A673 (cell line): ENCODE data around the gene GFOD2. TPM values are rescaled to one million over a fixed set of nuclear protein-coding genes. Genes with fewer than 3 reads are reported as not detected.
A peak's percentile ranks its signal among the peaks of the same experiment; 100 is the strongest.

ENCODE experiments used
- BruUV-seq: library from RNA; stranded (reverse); fragments of 400-500 nt; replicated peaks from 2 replicates; lab custom pipeline; 2021; lab: Mats Ljungman, UMichigan
- CTCF ChIA-PET: fragments of 300-600 bp; sonication (Branson Sonifier 250); formaldehyde crosslinking; loops from one replicate; lab custom pipeline; 2022; ENCODE audit warnings: antibody characterized with exemption; lab: Charles Lee
- POLR2A ChIA-PET: fragments of 300-600 bp; sonication (Branson Sonifier 250); formaldehyde crosslinking; loops from one replicate; lab custom pipeline; 2022; ENCODE audit warnings: antibody characterized with exemption; ENCODE audit not compliant: low non-redundant PET; lab: Charles Lee
- DNase-seq: peaks from one replicate; pipeline ENCODE4 v3.0.0-alpha.2; 2015; ENCODE audit warnings: low spot score
- H3K27ac ChIP-seq: fragments of 200-600 bp; sonication (generic); 2 replicates; pipeline ENCODE4 v1.5.1; 2016; ENCODE audit warnings: mixed run types, low read depth, mild to moderate bottlenecking, mixed read lengths, antibody characterized with exemption, low read length; ENCODE audit not compliant: poor library complexity, severe bottlenecking
- H3K27me3 ChIP-seq: fragments of 200-600 bp; sonication (generic); replicated peaks from 2 replicates; pipeline ENCODE4 v1.6.1; 2017; ENCODE audit warnings: mixed run types, low read depth, mild to moderate bottlenecking, mixed read lengths, antibody characterized with exemption, low read length; ENCODE audit not compliant: insufficient read depth, poor library complexity
- H3K36me3 ChIP-seq: fragments of 200-600 bp; sonication (generic); 2 replicates; pipeline ENCODE4 v1.6.1; 2016; ENCODE audit warnings: mixed run types, mild to moderate bottlenecking, mixed read lengths, antibody characterized with exemption, low read length; ENCODE audit not compliant: insufficient read depth, poor library complexity, severe bottlenecking
- H3K4me1 ChIP-seq: fragments of 200-600 bp; sonication (generic); 2 replicates; pipeline ENCODE4 v1.6.1; 2017; ENCODE audit warnings: mixed run types, mild to moderate bottlenecking, mixed read lengths, antibody characterized with exemption, low read length; ENCODE audit not compliant: insufficient read depth, poor library complexity, severe bottlenecking
- H3K4me3 ChIP-seq: fragments of 200-600 bp; sonication (generic); 2 replicates; pipeline ENCODE4 v1.5.1; 2016; ENCODE audit warnings: low read depth, mixed run types, mild to moderate bottlenecking, mixed read lengths, low read length; ENCODE audit not compliant: poor library complexity, severe bottlenecking
- H3K9me3 ChIP-seq: fragments of 200-600 bp; sonication (generic); 2 replicates; pipeline ENCODE4 v1.6.1; 2016; ENCODE audit warnings: mixed run types, low read depth, mild to moderate bottlenecking, mixed read lengths, antibody characterized with exemption, low read length; ENCODE audit not compliant: poor library complexity, severe bottlenecking
- EZH2 ChIP-seq: fragments of 200-600 bp; sonication (generic); IDR thresholded peaks from 2 replicates; pipeline ENCODE4 v1.6.1; 2017; ENCODE audit warnings: borderline replicate concordance, low read depth, mild to moderate bottlenecking, mixed read lengths, antibody characterized with exemption, low read length; ENCODE audit not compliant: poor library complexity, severe bottlenecking
- intact Hi-C: fragments of 100-400 bp; cut with micrococcal nuclease; formaldehyde crosslinking; loops from one replicate; pipeline ENCODE4 v1.10.0; 2022; ENCODE audit not compliant: unreplicated experiment
- total RNA-seq: library from RNA; stranded (reverse); gene quantifications from 2 replicates; pipeline ENCODE4 v1.2.3, GENCODE V29; 2021
- TF ChIP-seq, protein P1 (sequence below): fragments of 300-800, 200-600 bp; sonication (generic); conservative IDR thresholded peaks from 2 replicates; pipeline ENCODE4 v1.5.1; 2017; ENCODE audit warnings: low read depth, mild to moderate bottlenecking, antibody characterized with exemption, low read length, moderate library complexity, mixed read lengths

GFOD2 gene
- total RNA-seq, 1 experiment from 2014 or later: 22.6 TPM

DNA sequence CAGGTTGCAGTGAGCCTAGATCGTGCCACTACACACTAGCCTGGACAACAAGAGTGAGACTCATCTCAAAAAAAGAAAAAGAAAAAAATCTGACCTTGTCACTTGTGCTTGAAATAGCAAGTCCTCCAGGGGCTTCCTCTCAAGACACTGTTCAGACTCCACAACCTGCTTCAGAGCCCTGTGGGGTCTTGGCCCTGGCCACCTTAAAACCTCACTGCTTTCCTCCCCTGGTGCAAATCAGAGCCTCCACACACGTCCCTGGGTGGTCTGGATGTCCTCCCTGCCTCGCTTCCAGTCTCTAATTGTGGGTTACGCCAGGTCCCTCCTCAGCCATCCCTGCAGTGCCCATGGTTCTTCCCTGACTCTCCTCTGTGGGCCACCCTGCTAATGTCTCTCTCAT, 63.8 kb downstream of the GFOD2 start:
- DNase-seq: no peak
- CTCF ChIA-PET: no interaction called here
- BruUV-seq: no TSS peak
- H3K27me3 ChIP-seq: peaks cover 11% of the 10 kb centered on the region
- POLR2A ChIA-PET: no interaction called here
- peaks cover 6% of the 10 kb centered on the region for H3K4me1 ChIP-seq
- TF ChIP-seq EZH2: no peak
- TF ChIP-seq, protein P1, sequence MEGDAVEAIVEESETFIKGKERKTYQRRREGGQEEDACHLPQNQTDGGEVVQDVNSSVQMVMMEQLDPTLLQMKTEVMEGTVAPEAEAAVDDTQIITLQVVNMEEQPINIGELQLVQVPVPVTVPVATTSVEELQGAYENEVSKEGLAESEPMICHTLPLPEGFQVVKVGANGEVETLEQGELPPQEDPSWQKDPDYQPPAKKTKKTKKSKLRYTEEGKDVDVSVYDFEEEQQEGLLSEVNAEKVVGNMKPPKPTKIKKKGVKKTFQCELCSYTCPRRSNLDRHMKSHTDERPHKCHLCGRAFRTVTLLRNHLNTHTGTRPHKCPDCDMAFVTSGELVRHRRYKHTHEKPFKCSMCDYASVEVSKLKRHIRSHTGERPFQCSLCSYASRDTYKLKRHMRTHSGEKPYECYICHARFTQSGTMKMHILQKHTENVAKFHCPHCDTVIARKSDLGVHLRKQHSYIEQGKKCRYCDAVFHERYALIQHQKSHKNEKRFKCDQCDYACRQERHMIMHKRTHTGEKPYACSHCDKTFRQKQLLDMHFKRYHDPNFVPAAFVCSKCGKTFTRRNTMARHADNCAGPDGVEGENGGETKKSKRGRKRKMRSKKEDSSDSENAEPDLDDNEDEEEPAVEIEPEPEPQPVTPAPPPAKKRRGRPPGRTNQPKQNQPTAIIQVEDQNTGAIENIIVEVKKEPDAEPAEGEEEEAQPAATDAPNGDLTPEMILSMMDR: no peak
- H3K27ac ChIP-seq: no peak overlapping the region
- no peaks in the 10 kb centered on the region for H3K9me3 ChIP-seq
- intact Hi-C loops: no loop called here
- peaks cover 6% of the 10 kb centered on the region for H3K36me3 ChIP-seq
- no peak overlapping the region for H3K4me3 ChIP-seq

GRCh38 chr16:67654403-67654911, 64.7 kb downstream of the GFOD2 start:
- ChIA-PET CTCF (no interaction called here), POLR2A (no interaction called here)
- no peak overlapping the region for H3K27ac ChIP-seq
- peaks cover 20% of the 10 kb centered on the region for H3K27me3 ChIP-seq
- intact Hi-C loops: no loop called here
- no peak overlapping the region for H3K4me3 ChIP-seq
- DNase-seq: no peak
- TF ChIP-seq, protein P1: no peak
- TF ChIP-seq EZH2: no peak
- no peaks in the 10 kb centered on the region for H3K9me3 ChIP-seq
- H3K4me1 ChIP-seq: peaks cover 6% of the 10 kb centered on the region
- BruUV-seq: no TSS peak
- H3K36me3 ChIP-seq: peaks cover 6% of the 10 kb centered on the region

DNA sequence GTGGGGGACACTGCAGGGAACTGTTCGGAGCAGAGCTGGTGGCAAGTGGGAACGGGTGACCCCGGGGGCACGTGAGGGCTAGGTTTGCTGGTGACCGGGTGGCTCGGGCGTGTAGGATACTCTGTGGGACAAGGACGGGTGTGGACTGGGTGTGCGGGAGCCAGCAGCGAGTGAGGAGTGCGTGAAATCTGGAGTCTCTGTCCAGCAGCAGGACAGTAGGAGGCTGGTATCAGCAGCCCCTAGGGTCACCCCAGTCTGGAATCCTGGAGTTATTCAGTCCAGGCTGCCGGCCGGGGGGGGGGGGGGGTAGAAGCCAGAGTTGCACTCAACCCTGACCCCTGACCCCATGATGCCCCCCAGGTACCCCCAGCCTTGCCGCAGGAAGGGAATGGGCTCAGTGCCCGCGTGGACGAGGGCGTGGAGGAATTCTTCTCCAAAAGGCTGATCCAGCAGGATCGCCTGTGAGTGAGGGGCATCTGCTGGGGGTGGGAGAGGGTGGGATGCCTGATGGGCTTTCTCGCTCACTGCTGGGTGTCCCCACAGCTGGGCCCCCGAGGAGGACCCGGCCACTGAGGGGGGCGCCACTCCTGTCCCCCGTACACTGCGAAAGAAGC, 65.2 kb downstream of the GFOD2 start:
- peaks cover 6% of the 10 kb centered on the region for H3K36me3 ChIP-seq
- TF ChIP-seq, protein P1: no peak
- TF ChIP-seq EZH2: no peak
- H3K27ac ChIP-seq: no peak overlapping the region
- BruUV-seq: no TSS peak
- H3K27me3 ChIP-seq: peaks cover 26% of the 10 kb centered on the region
- H3K9me3 ChIP-seq: no peaks in the 10 kb centered on the region
- DNase-seq: no peak
- intact Hi-C loops: no loop called here
- peaks cover 2% of the 10 kb centered on the region for H3K4me1 ChIP-seq
- CTCF ChIA-PET: no interaction called here
- POLR2A ChIA-PET: no interaction called here
- peak overlapping the region; percentile 64 for H3K4me3 ChIP-seq
